GM19463 (cell line): ENCODE data around the gene TMEM54.
"Not testable (repeated sequence)": the region's sequence is repeated elsewhere in the genome, so short reads cannot be mapped to it uniquely, and the experiment has no call there.

Source experiments
- ATAC-seq: cut with Tn5 transposase; IDR thresholded peaks from one replicate; pipeline ENCODE4 v1.9.1; 2021; ENCODE audit warnings: mild to moderate bottlenecking, moderate library complexity; ENCODE audit not compliant: unreplicated experiment

Gene TMEM54

GRCh38 chr1:32919811-32920733 lies 18.9 kb upstream of the TMEM54 start:
- no peak for ATAC-seq

GRCh38 chr1:32918179-32918578 lies 17.0 kb upstream of the TMEM54 start:
- no peak for ATAC-seq

GRCh38 chr1:32917521-32917920 lies 16.3 kb upstream of the TMEM54 start:
- no peak for ATAC-seq

GRCh38 chr1:32915766-32916706 lies 14.8 kb upstream of the TMEM54 start:
- no peak for ATAC-seq

GRCh38 chr1:32910319-32910718 lies 9.1 kb upstream of the TMEM54 start:
- ATAC-seq: no peak

GRCh38 chr1:32907435-32907834 lies 6.2 kb upstream of the TMEM54 start:
- no peak for ATAC-seq

- no peak for ATAC-seq
Measured at GRCh38 chr1:32906654-32907053, 5.5 kb upstream of the TMEM54 start.

GRCh38 chr1:32905588-32905987 lies 4.4 kb upstream of the TMEM54 start:
- not testable (repeated sequence) for ATAC-seq

- ATAC-seq: no peak
Measured at GRCh38 chr1:32904797-32905196, 3.6 kb upstream of the TMEM54 start.

- ATAC-seq: no peak
Measured at GRCh38 chr1:32903991-32904785, 3.0 kb upstream of the TMEM54 start.

- no peak for ATAC-seq
Measured at GRCh38 chr1:32902535-32902920, 1.3 kb upstream of the TMEM54 start.

- no peak for ATAC-seq
Measured at GRCh38 chr1:32901823-32902534, 790 bp upstream of the TMEM54 start.

GRCh38 chr1:32900371-32900955 lies 726 bp downstream of the TMEM54 start:
- no peak for ATAC-seq

GRCh38 chr1:32899586-32900296 lies 1.4 kb downstream of the TMEM54 start:
- no peak for ATAC-seq

- ATAC-seq: no peak
Measured at GRCh38 chr1:32898958-32899357, 2.2 kb downstream of the TMEM54 start.

- no peak for ATAC-seq
Measured at GRCh38 chr1:32898056-32898455, 3.1 kb downstream of the TMEM54 start.

- no peak for ATAC-seq
Measured at GRCh38 chr1:32897082-32898049, 3.8 kb downstream of the TMEM54 start.

GRCh38 chr1:32896451-32896850 lies 4.7 kb downstream of the TMEM54 start:
- no peak for ATAC-seq
